ENCODE data around the gene GREB1L.

GREB1L gene

GRCh38 chr18:21306368-21306767 is 64.3 kb downstream of the GREB1L start:
- TF ChIP-seq POLR2AphosphoS5 (IDR thresholded peaks at IDR 0.05; ENCODE audit: low read depth, low read length) (no peak), FOXP2 (optimal IDR thresholded peaks at IDR 0.05; ENCODE audit: borderline replicate concordance, extremely low read depth, extremely low read length, insufficient read depth) (no peak), SIN3A (IDR thresholded peaks at IDR 0.05; ENCODE audit: borderline replicate concordance, insufficient read depth, low read length) (no peak), TAF1 (IDR thresholded peaks at IDR 0.05; ENCODE audit: borderline replicate concordance, insufficient read depth, low read length) (no peak)
- TF ChIP-seq, protein P1, sequence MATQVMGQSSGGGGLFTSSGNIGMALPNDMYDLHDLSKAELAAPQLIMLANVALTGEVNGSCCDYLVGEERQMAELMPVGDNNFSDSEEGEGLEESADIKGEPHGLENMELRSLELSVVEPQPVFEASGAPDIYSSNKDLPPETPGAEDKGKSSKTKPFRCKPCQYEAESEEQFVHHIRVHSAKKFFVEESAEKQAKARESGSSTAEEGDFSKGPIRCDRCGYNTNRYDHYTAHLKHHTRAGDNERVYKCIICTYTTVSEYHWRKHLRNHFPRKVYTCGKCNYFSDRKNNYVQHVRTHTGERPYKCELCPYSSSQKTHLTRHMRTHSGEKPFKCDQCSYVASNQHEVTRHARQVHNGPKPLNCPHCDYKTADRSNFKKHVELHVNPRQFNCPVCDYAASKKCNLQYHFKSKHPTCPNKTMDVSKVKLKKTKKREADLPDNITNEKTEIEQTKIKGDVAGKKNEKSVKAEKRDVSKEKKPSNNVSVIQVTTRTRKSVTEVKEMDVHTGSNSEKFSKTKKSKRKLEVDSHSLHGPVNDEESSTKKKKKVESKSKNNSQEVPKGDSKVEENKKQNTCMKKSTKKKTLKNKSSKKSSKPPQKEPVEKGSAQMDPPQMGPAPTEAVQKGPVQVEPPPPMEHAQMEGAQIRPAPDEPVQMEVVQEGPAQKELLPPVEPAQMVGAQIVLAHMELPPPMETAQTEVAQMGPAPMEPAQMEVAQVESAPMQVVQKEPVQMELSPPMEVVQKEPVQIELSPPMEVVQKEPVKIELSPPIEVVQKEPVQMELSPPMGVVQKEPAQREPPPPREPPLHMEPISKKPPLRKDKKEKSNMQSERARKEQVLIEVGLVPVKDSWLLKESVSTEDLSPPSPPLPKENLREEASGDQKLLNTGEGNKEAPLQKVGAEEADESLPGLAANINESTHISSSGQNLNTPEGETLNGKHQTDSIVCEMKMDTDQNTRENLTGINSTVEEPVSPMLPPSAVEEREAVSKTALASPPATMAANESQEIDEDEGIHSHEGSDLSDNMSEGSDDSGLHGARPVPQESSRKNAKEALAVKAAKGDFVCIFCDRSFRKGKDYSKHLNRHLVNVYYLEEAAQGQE (IDR thresholded peaks at IDR 0.05; ENCODE audit: insufficient read depth in 1 of 2, low read depth in 2 of 2, low read length in 2 of 2): no peak

DNA sequence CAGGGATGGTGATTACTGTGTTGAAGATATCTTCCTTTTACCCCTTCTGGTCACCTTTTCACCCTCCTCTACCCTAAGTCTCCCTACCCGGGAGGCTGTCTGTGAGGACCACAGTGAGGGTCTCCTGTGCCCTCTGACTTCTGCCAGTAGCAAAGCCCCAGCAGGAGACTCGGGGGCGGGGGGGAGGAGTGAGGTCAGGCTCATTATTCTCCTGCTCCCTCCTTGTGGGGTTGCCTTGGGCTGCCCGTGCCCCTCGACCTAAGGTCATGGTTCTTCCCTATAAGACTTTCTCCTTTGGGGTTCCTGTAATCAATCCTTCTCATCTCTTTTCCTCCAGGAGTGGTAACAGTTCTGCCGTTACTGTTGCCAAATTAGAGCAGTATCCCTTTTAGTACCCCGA is 65.5 kb downstream of the GREB1L start:
- TF ChIP-seq FOXP2 (optimal IDR thresholded peaks at IDR 0.05; ENCODE audit: borderline replicate concordance, extremely low read depth, extremely low read length, insufficient read depth): no peak
- no peak for TF ChIP-seq TAF1 (IDR thresholded peaks at IDR 0.05; ENCODE audit: borderline replicate concordance, insufficient read depth, low read length)
- TF ChIP-seq, protein P1 (IDR thresholded peaks at IDR 0.05; ENCODE audit: insufficient read depth in 1 of 2, low read depth in 2 of 2, low read length in 2 of 2): no peak
- TF ChIP-seq SIN3A (IDR thresholded peaks at IDR 0.05; ENCODE audit: borderline replicate concordance, insufficient read depth, low read length): no peak
- TF ChIP-seq POLR2AphosphoS5 (IDR thresholded peaks at IDR 0.05; ENCODE audit: low read depth, low read length): no peak

- TF ChIP-seq SIN3A (IDR thresholded peaks at IDR 0.05; ENCODE audit: borderline replicate concordance, insufficient read depth, low read length) (no peak), POLR2AphosphoS5 (IDR thresholded peaks at IDR 0.05; ENCODE audit: low read depth, low read length) (no peak), FOXP2 (optimal IDR thresholded peaks at IDR 0.05; ENCODE audit: borderline replicate concordance, extremely low read depth, extremely low read length, insufficient read depth) (no peak), TAF1 (IDR thresholded peaks at IDR 0.05; ENCODE audit: borderline replicate concordance, insufficient read depth, low read length) (no peak)
- TF ChIP-seq, protein P1 (IDR thresholded peaks at IDR 0.05; ENCODE audit: insufficient read depth in 1 of 2, low read depth in 2 of 2, low read length in 2 of 2): no peak
Measured at GRCh38 chr18:21309248-21309647, 67.2 kb downstream of the GREB1L start.

DNA sequence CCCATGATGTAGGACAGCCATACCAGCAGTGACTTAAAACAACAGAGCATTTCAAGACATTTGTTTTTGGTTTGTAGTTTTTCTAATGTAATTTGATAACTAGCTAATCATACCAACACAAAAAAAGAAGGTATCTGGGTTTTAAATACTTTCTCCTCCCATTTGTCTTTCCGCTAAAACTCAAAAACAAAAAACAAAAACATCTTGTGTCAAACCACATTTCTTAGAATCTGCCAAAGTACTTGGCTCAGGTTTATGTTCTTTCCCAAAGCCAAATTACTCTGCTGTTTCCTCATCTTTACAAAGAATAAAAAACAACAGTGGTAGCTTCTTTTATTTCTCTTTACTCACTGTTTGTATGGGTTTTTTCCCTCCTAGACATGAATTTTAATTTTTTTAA is 71.5 kb downstream of the GREB1L start:
- TF ChIP-seq TAF1 (IDR thresholded peaks at IDR 0.05; ENCODE audit: borderline replicate concordance, insufficient read depth, low read length): no peak
- no peak for TF ChIP-seq POLR2AphosphoS5 (IDR thresholded peaks at IDR 0.05; ENCODE audit: low read depth, low read length)
- no peak for TF ChIP-seq SIN3A (IDR thresholded peaks at IDR 0.05; ENCODE audit: borderline replicate concordance, insufficient read depth, low read length)
- TF ChIP-seq, protein P1 (IDR thresholded peaks at IDR 0.05; ENCODE audit: insufficient read depth in 1 of 2, low read depth in 2 of 2, low read length in 2 of 2): no peak
- TF ChIP-seq FOXP2 (optimal IDR thresholded peaks at IDR 0.05; ENCODE audit: borderline replicate concordance, extremely low read depth, extremely low read length, insufficient read depth): no peak

DNA sequence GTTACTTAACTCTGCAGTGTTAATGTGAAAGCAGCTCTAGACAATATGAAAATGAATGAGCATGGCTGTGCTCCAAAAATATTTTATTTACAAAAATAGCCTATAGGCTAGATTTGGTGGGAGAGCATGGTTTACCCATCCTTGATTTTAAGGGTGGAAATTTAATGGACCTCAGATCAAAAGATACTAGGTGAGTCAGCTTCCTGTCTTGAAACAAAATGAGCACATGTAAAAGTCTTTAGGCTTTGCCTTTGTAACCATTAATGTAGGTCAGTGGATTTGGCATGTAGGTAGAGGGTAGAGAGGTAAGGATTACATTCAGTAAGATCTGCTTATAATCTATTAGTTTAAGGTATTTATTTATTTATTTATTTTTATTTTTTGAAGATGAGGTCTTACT is 72.7 kb downstream of the GREB1L start:
- no peak for TF ChIP-seq TAF1 (IDR thresholded peaks at IDR 0.05; ENCODE audit: borderline replicate concordance, insufficient read depth, low read length)
- TF ChIP-seq, protein P1 (IDR thresholded peaks at IDR 0.05; ENCODE audit: insufficient read depth in 1 of 2, low read depth in 2 of 2, low read length in 2 of 2): no peak
- TF ChIP-seq SIN3A (IDR thresholded peaks at IDR 0.05; ENCODE audit: borderline replicate concordance, insufficient read depth, low read length): no peak
- no peak for TF ChIP-seq POLR2AphosphoS5 (IDR thresholded peaks at IDR 0.05; ENCODE audit: low read depth, low read length)
- TF ChIP-seq FOXP2 (optimal IDR thresholded peaks at IDR 0.05; ENCODE audit: borderline replicate concordance, extremely low read depth, extremely low read length, insufficient read depth): no peak

Measured in PFSK-1 (cell line).